ENCODE results near the gene MRPL10.

Gene MRPL10

DNA sequence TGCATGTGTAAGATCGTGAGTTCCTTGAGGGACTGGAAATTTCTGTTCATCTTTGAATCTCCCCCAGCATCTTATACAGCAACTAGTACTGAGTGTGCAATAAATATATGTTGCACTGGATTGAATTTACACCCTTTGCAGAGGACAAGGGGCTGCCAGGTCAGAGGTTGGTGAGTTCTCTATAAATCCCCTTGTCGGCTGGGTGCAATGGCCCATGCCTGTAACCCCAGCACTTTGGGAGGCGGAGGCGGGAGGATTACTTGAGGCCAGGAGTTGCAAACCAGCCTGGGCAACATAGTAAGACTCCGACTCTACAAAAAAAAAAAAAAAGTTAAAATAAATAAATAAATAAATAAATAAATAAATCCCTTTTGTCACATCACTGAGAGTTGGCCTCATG lies 29.0 kb upstream of the MRPL10 start:
- no peak for DNase-seq (ENCODE audit: extremely low spot score)
- TF ChIP-seq, protein P1, sequence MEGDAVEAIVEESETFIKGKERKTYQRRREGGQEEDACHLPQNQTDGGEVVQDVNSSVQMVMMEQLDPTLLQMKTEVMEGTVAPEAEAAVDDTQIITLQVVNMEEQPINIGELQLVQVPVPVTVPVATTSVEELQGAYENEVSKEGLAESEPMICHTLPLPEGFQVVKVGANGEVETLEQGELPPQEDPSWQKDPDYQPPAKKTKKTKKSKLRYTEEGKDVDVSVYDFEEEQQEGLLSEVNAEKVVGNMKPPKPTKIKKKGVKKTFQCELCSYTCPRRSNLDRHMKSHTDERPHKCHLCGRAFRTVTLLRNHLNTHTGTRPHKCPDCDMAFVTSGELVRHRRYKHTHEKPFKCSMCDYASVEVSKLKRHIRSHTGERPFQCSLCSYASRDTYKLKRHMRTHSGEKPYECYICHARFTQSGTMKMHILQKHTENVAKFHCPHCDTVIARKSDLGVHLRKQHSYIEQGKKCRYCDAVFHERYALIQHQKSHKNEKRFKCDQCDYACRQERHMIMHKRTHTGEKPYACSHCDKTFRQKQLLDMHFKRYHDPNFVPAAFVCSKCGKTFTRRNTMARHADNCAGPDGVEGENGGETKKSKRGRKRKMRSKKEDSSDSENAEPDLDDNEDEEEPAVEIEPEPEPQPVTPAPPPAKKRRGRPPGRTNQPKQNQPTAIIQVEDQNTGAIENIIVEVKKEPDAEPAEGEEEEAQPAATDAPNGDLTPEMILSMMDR (IDR thresholded peaks at IDR 0.05; ENCODE audit: control extremely low read depth, extremely low read depth, low read depth, missing control alignments), result no peak
- ChIA-PET POLR2A (no interaction called here), CTCF (interaction anchor here (1.0 to 25.0 kb wide), 4 partner anchors 10 to 111 kb away, joined by 3 to 687 read pairs (median 80); partner anchors contain the start of genes CDK5RAP3, SCRN2, SP2 and SP6)

- POLR2A ChIA-PET, result no interaction called here
Measured at GRCh38 chr17:47857551-47858455, 26.5 kb upstream of the MRPL10 start.

GRCh38 chr17:47856830-47857229 lies 25.5 kb upstream of the MRPL10 start:
- DNase-seq (ENCODE audit: extremely low spot score), result no peak
- ChIA-PET CTCF (interaction anchor here (0.9 to 25.0 kb wide), 3 partner anchors 12 to 30 kb away, joined by 4 to 687 read pairs (median 152); partner anchors contain the start of genes SCRN2 and SP2), POLR2A (no interaction called here)
- TF ChIP-seq, protein P1 (IDR thresholded peaks at IDR 0.05; ENCODE audit: control extremely low read depth, extremely low read depth, low read depth, missing control alignments), result no peak

More at GRCh38 chr17:47857551-47858455, 26.5 kb upstream of the MRPL10 start:
- no peak for DNase-seq (ENCODE audit: extremely low spot score)
- CTCF ChIA-PET, result interaction anchor here (0.8 to 25.0 kb wide), 4 partner anchors 13 to 113 kb away, joined by 3 to 687 read pairs (median 78); partner anchors contain the start of genes CDK5RAP3, SCRN2 and SP2
- TF ChIP-seq, protein P1 (IDR thresholded peaks at IDR 0.05; ENCODE audit: control extremely low read depth, extremely low read depth, low read depth, missing control alignments), result no peak

GRCh38 chr17:47855737-47856136 lies 24.4 kb upstream of the MRPL10 start:
- TF ChIP-seq, protein P1 (IDR thresholded peaks at IDR 0.05; ENCODE audit: control extremely low read depth, extremely low read depth, low read depth, missing control alignments), result no peak
- ChIA-PET CTCF (interaction anchor here (1.2 to 25.0 kb wide), 5 partner anchors 11 to 163 kb away, joined by 3 to 687 read pairs (median 8); partner anchors contain the start of genes SCRN2 and SP2), POLR2A (no interaction called here)
- DNase-seq (ENCODE audit: extremely low spot score), result no peak

DNA sequence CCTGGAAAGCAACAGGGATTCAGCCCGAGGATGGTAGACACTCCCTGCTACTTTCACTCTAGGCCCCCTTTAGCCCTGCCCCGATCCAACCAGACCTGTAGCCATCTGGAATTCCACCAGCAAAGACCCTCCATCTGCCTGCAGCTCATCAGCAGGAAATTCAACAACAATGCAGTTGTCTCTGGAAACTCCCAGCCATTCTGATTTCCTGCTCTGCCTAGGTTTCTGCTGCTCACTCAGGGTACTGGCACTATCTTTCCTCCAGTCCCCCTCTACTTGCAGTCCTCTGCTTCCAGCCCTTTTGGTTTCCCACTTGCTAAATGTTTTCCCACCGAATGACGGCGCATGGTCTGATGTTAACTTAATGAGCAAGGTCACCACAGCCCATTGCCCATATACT lies 22.3 kb upstream of the MRPL10 start:
- no peak for DNase-seq (ENCODE audit: extremely low spot score)
- ChIA-PET CTCF (interaction anchor here (13.3 to 25.0 kb wide), 2 partner anchors 9 to 33 kb away, joined by 152 to 687 read pairs; partner anchors contain the start of genes SCRN2 and SP2), POLR2A (no interaction called here)
- TF ChIP-seq, protein P1 (IDR thresholded peaks at IDR 0.05; ENCODE audit: control extremely low read depth, extremely low read depth, low read depth, missing control alignments), result no peak

DNA sequence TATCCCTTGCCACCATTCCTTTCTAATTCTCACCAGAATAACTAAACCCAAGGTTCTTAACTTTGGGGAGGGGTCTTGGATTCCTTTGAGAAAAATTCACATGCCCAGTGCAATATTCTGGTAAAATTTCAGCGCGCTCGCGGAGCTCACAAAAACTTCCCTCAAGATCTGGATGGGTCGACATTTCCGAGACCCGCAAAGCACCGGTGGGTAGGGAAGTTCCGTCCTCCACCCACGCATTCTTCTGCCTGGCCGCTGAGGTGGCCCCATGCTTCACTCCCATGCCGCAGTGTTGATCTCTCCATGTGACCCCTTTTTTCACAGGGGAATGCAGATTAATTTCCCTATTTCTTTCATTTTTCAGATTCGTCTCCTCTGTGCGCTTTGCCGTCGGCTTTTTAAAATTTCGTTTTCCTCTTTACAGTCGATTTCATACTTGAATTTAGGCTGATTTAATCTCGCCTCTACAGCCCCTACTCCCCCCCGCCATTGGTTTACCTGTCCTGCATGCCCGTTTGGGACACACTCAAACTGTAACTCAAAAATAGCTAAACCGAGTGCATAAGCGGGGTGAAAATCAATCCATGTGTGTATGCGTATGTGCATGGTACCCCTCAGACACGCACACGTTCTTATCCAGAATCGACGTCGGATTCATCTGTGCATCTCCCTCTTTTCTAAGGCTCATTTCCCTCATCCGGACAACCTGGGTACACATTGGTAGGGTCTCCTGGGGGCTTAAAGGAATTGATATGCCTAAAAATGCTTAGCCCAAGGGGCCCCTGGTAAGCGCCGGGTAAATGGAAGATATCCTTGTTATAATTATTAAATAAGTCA lies 21.0 kb upstream of the MRPL10 start:
- TF ChIP-seq, protein P1 (IDR thresholded peaks at IDR 0.05; ENCODE audit: control extremely low read depth, extremely low read depth, low read depth, missing control alignments), result no peak
- peak; percentile 54 for DNase-seq (ENCODE audit: extremely low spot score)
- POLR2A ChIA-PET, result no interaction called here
- CTCF ChIA-PET, result interaction anchor here (1.0 to 25.0 kb wide), 3 partner anchors 8 to 98 kb away, joined by 4 to 687 read pairs (median 152); partner anchors contain the start of genes SCRN2 and SP2

Data from GM10248 (cell line).